PC-3 (cell line): ENCODE results near the gene MINDY3.

Experiments used
- CTCF ChIP-seq: fragments of 300-600 bp; sonication (generic); conservative IDR thresholded peaks from 2 replicates; pipeline ENCODE4 v1.5.1; 2017; ENCODE audit warnings: antibody characterized with exemption, low read depth, mild to moderate bottlenecking, low read length
- EZH2 ChIP-seq: fragments of 300-600 bp; sonication (generic); IDR thresholded peaks from one replicate; pipeline ENCODE4 v1.6.1; 2017; ENCODE audit warnings: antibody characterized with exemption, mild to moderate bottlenecking, low read length; ENCODE audit not compliant: unreplicated experiment

- no peak for TF ChIP-seq CTCF
- TF ChIP-seq EZH2 = no peak
Observed at GRCh38 chr10:15836807-15837206, 23.5 kb downstream of the MINDY3 start.
